Measurements from ENCODE around the gene SIPA1L3.

SIPA1L3 gene

GRCh38 chr19:38078302-38078930 lies 171.4 kb downstream of the SIPA1L3 start:
- Histone ChIP-seq H3K4me1 (ENCODE audit: insufficient read depth, low read length) (peaks cover 13% of the 10 kb centered on the region; the same call in 1 of the 2 replicates), H3K27me3 (ENCODE audit: insufficient read depth, low read length) (no peaks in the 10 kb centered on the region), H3K27ac (ENCODE audit: low read depth, low read length) (no peak overlapping the region), H3K9me3 (ENCODE audit: insufficient read depth, low read depth, low read length) (no peaks in the 10 kb centered on the region), H3K36me3 (ENCODE audit: insufficient read depth, low read length) (peaks cover 15% of the 10 kb centered on the region), H3K9ac (ENCODE audit: low read depth, low read length) (no peak overlapping the region), H3K4me3 (ENCODE audit: low read length) (no peak overlapping the region)
- 92% methylated on average over 15 of the region's 15 CpGs for WGBS

GRCh38 chr19:38079926-38080380 lies 172.9 kb downstream of the SIPA1L3 start:
- Histone ChIP-seq H3K36me3 (ENCODE audit: insufficient read depth, low read length) (peaks cover 17% of the 10 kb centered on the region), H3K9ac (ENCODE audit: low read depth, low read length) (no peak overlapping the region), H3K4me3 (ENCODE audit: low read length) (no peak overlapping the region), H3K4me1 (ENCODE audit: insufficient read depth, low read length) (peaks cover 9% of the 10 kb centered on the region; the same call in 1 of the 2 replicates), H3K27me3 (ENCODE audit: insufficient read depth, low read length) (no peaks in the 10 kb centered on the region), H3K9me3 (ENCODE audit: insufficient read depth, low read depth, low read length) (no peaks in the 10 kb centered on the region), H3K27ac (ENCODE audit: low read depth, low read length) (peak overlapping the region; percentile 31; the same call in 1 of the 2 replicates)
- 79% methylated on average over 1 of the region's 1 CpG for WGBS

DNA sequence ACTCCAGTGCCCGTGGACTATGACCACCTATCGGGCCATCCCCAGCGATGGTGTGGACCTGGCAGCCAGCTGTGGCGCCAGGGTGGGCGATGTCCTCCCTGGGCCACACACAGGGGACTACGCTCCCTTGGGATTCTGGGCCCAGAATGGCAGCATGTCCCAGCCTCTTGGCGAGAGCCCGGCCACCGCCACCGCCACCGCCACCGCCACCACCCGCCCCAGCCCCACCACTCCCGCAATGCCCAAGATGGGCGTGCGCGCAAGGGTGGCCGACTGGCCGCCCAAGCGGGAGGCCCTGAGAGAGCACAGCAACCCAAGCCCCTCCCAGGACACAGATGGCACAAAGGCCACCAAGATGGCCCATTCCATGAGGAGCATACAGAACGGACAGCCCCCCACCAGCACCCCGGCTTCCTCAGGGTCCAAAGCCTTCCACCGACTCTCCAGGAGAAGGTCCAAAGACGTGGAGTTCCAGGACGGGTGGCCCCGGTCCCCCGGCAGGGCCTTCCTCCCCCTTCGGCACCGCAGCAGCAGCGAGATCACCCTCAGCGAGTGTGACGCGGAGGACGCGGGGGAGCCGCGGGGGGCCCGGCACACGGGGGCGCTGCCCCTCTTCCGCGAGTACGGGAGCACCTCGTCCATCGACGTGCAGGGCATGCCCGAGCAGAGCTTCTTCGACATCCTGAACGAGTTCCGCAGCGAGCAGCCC lies 174.7 kb downstream of the SIPA1L3 start:
- Histone ChIP-seq H3K4me3 (ENCODE audit: low read length) (no peak overlapping the region), H3K36me3 (ENCODE audit: insufficient read depth, low read length) (peaks cover 14% of the 10 kb centered on the region), H3K27ac (ENCODE audit: low read depth, low read length) (no peak overlapping the region), H3K4me1 (ENCODE audit: insufficient read depth, low read length) (peaks cover 9% of the 10 kb centered on the region; the same call in 1 of the 2 replicates), H3K9ac (ENCODE audit: low read depth, low read length) (no peak overlapping the region), H3K27me3 (ENCODE audit: insufficient read depth, low read length) (no peaks in the 10 kb centered on the region), H3K9me3 (ENCODE audit: insufficient read depth, low read depth, low read length) (no peaks in the 10 kb centered on the region)
- WGBS: 96% methylated on average over 51 of the region's 51 CpGs

DNA sequence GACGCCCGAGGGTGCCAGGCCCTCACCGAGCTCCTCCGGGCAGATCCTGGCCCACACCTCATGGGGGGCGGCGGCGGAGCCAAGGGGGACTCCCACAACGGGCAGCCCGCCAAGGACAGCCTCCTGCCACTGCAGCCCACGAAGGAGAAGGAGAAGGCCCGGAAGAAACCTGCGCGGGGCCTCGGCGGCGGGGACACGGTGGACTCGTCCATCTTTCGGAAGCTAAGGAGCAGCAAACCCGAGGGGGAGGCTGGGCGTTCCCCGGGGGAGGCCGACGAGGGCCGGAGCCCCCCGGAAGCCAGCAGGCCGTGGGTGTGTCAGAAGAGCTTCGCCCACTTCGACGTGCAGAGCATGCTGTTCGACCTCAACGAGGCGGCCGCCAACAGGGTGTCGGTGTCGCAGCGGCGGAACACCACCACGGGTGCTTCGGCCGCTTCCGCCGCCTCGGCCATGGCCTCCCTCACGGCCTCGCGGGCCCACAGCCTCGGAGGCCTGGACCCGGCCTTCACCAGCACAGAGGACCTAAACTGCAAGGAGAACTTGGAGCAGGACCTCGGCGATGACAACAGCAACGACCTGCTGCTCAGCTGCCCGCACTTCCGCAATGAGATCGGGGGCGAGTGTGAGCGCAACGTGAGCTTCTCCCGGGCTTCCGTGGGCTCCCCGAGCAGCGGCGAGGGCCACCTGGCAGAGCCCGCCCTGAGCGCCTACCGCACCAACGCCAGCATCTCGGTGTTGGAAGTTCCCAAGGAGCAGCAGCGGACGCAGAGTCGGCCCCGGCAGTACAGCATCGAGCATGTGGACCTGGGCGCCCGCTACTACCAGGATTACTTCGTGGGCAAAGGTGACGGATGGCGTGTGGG lies 175.5 kb downstream of the SIPA1L3 start:
- no peak overlapping the region for H3K27ac ChIP-seq (ENCODE audit: low read depth, low read length)
- H3K36me3 ChIP-seq (ENCODE audit: insufficient read depth, low read length): peaks cover 14% of the 10 kb centered on the region
- H3K9me3 ChIP-seq (ENCODE audit: insufficient read depth, low read depth, low read length): no peaks in the 10 kb centered on the region
- H3K4me3 ChIP-seq (ENCODE audit: low read length): no peak overlapping the region
- no peaks in the 10 kb centered on the region for H3K27me3 ChIP-seq (ENCODE audit: insufficient read depth, low read length)
- 96% methylated on average over 76 of the region's 78 CpGs for WGBS
- peaks cover 9% of the 10 kb centered on the region; the same call in 1 of the 2 replicates for H3K4me1 ChIP-seq (ENCODE audit: insufficient read depth, low read length)
- no peak overlapping the region for H3K9ac ChIP-seq (ENCODE audit: low read depth, low read length)

DNA sequence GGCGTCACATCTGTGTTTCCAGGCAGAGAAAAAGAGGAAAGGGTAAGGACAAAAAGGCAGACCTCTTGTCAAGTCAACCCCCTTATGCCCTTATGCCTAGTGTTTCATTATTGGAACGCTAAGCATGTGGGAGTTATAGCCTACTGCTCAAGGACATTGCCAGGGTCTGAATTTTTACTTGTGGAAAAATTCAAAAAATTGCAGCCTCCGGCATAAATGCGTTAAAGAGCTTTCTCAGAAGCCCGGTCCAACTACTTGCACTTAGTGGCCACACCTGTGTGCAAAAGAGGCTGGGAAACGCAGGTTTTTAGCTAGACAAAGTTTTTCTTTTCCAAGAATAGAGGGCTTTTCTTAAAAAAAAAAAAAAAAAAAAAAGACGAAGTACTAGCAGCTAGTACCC lies 177.2 kb downstream of the SIPA1L3 start:
- H3K9me3 ChIP-seq (ENCODE audit: insufficient read depth, low read depth, low read length): no peaks in the 10 kb centered on the region
- peaks cover 24% of the 10 kb centered on the region for H3K36me3 ChIP-seq (ENCODE audit: insufficient read depth, low read length)
- no peaks in the 10 kb centered on the region for H3K27me3 ChIP-seq (ENCODE audit: insufficient read depth, low read length)
- WGBS: 97% methylated on average over 6 of the region's 7 CpGs
- no peak overlapping the region for H3K4me3 ChIP-seq (ENCODE audit: low read length)
- H3K4me1 ChIP-seq (ENCODE audit: insufficient read depth, low read length): peaks cover 9% of the 10 kb centered on the region; the same call in 1 of the 2 replicates
- no peak overlapping the region for H3K9ac ChIP-seq (ENCODE audit: low read depth, low read length)
- H3K27ac ChIP-seq (ENCODE audit: low read depth, low read length): no peak overlapping the region

DNA sequence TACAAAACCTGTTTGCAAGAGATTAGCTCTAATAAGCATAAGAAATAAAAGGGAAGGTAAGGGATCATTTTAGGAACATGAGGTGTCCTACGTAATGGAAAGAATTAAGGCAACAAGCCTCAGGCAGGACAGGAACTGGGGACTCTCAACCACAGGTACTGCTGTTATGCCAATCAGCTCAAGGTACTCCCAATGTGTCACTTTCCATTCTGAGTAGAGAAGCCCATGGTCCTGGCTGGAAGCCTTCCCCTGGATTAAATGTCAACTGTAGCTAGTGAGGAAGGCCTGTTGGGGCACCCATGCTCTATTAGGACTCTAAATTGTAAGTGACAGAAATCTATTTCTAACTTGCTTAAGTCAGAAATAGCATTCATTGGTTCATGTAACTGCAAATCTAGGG lies 182.4 kb downstream of the SIPA1L3 start:
- Histone ChIP-seq H3K4me1 (ENCODE audit: insufficient read depth, low read length) (no peaks in the 10 kb centered on the region), H3K4me3 (ENCODE audit: low read length) (no peak overlapping the region), H3K9ac (ENCODE audit: low read depth, low read length) (no peak overlapping the region), H3K9me3 (ENCODE audit: insufficient read depth, low read depth, low read length) (no peaks in the 10 kb centered on the region), H3K36me3 (ENCODE audit: insufficient read depth, low read length) (peaks cover 22% of the 10 kb centered on the region), H3K27ac (ENCODE audit: low read depth, low read length) (no peak overlapping the region), H3K27me3 (ENCODE audit: insufficient read depth, low read length) (no peaks in the 10 kb centered on the region)
- WGBS: 97% methylated on average over 1 of the region's 1 CpG

- 93% methylated on average over 8 of the region's 8 CpGs for WGBS
- Histone ChIP-seq H3K4me1 (ENCODE audit: insufficient read depth, low read length) (no peaks in the 10 kb centered on the region), H3K36me3 (ENCODE audit: insufficient read depth, low read length) (peaks cover 23% of the 10 kb centered on the region), H3K9ac (ENCODE audit: low read depth, low read length) (no peak overlapping the region), H3K27ac (ENCODE audit: low read depth, low read length) (no peak overlapping the region), H3K27me3 (ENCODE audit: insufficient read depth, low read length) (no peaks in the 10 kb centered on the region), H3K9me3 (ENCODE audit: insufficient read depth, low read depth, low read length) (no peaks in the 10 kb centered on the region), H3K4me3 (ENCODE audit: low read length) (no peak overlapping the region)
These were observed 186.1 kb downstream of the SIPA1L3 start for GRCh38 chr19:38093154-38093553.

DNA sequence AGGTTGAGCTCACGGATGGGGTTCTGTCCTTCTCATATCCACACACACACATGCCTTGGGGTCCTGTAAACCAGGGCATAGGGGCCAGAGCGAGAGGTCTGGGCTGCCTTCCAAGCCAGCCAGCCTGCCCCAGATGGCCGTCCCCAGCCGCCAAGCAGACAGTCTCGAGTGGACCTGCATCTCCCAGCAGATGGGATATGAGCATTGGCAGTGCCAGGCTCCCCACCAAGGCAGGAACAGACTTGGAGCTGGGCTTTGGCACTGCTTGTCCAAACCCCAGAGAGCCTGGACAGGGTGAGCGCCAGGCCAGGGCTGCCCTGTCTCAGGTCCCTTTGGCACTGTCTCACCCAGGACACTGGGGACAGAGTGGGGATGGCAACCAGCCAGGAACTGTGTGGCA lies 186.6 kb downstream of the SIPA1L3 start:
- 94% methylated on average over 6 of the region's 6 CpGs for WGBS
- H3K4me3 ChIP-seq (ENCODE audit: low read length): no peak overlapping the region
- H3K27me3 ChIP-seq (ENCODE audit: insufficient read depth, low read length): no peaks in the 10 kb centered on the region
- H3K9me3 ChIP-seq (ENCODE audit: insufficient read depth, low read depth, low read length): no peaks in the 10 kb centered on the region
- no peak overlapping the region for H3K9ac ChIP-seq (ENCODE audit: low read depth, low read length)
- H3K27ac ChIP-seq (ENCODE audit: low read depth, low read length): no peak overlapping the region
- H3K4me1 ChIP-seq (ENCODE audit: insufficient read depth, low read length): no peaks in the 10 kb centered on the region
- peaks cover 19% of the 10 kb centered on the region for H3K36me3 ChIP-seq (ENCODE audit: insufficient read depth, low read length)

DNA sequence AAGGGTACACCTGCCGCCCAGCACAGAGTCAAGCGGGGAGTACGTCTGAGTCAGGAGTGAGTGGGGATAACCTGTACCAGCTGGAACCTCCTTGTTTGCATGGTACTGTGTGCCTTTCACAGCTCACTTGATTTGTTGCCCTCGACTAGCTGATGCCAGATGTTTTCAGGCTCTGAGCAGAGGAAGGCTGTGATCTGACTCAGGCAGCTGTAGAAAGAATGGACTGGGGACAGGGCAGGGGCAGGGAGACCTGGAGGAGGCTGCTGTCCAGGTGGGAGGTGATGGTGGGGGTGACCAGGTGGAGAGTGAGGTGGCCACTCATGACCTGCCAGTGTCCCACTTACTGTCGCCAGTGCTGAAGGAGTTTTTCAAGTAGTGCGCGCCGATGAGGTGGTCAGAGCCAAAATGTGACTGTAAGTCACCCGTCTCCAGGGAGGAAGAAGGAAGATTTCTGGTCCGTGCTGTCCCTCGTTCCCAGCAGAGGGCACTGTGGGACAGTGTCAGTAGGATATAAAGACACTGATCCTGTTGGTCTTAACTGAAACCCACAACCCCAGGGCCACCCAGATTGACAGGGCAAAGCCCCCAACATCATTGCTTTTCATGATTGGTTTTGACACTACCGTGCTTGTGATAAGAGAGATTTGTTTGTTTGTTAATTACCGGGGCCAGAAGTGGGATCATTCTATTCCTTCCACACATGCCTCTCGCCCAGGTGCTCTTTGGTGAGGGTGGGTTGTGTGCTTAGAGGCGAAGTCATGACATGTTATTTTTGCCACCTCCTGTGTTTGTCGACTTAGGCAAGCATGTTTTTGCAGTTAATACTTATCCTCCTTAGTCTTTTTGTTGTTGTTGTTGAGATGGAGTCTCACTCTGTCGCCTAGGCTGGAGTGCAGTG lies 188.7 kb downstream of the SIPA1L3 start:
- no peaks in the 10 kb centered on the region for H3K27me3 ChIP-seq (ENCODE audit: insufficient read depth, low read length)
- no peak overlapping the region for H3K27ac ChIP-seq (ENCODE audit: low read depth, low read length)
- H3K9ac ChIP-seq (ENCODE audit: low read depth, low read length): no peak overlapping the region
- H3K36me3 ChIP-seq (ENCODE audit: insufficient read depth, low read length): peaks cover 22% of the 10 kb centered on the region
- H3K4me1 ChIP-seq (ENCODE audit: insufficient read depth, low read length): no peaks in the 10 kb centered on the region
- H3K4me3 ChIP-seq (ENCODE audit: low read length): no peak overlapping the region
- 65% methylated on average over 17 of the region's 17 CpGs for WGBS
- peaks cover 9% of the 10 kb centered on the region for H3K9me3 ChIP-seq (ENCODE audit: insufficient read depth, low read depth, low read length)

GRCh38 chr19:38099966-38100365 lies 193.0 kb downstream of the SIPA1L3 start:
- no peak overlapping the region for H3K9ac ChIP-seq (ENCODE audit: low read depth, low read length)
- H3K4me1 ChIP-seq (ENCODE audit: insufficient read depth, low read length): no peaks in the 10 kb centered on the region
- peaks cover 45% of the 10 kb centered on the region for H3K36me3 ChIP-seq (ENCODE audit: insufficient read depth, low read length)
- WGBS: 98% methylated on average over 8 of the region's 8 CpGs
- H3K9me3 ChIP-seq (ENCODE audit: insufficient read depth, low read depth, low read length): peaks cover 9% of the 10 kb centered on the region
- H3K27ac ChIP-seq (ENCODE audit: low read depth, low read length): no peak overlapping the region
- H3K27me3 ChIP-seq (ENCODE audit: insufficient read depth, low read length): no peaks in the 10 kb centered on the region
- no peak overlapping the region for H3K4me3 ChIP-seq (ENCODE audit: low read length)

Measured in HUES64 (cell line).